Measurements from ENCODE around the gene HSPB9.

- TF ChIP-seq CTCF (IDR thresholded peaks at IDR 0.05 in 8 of 11, conservative IDR thresholded peaks at IDR 0.05 in 3 of 11) (peak in 2 of 11 experiments; percentile 10 to 24), POLR2AphosphoS5 (IDR thresholded peaks at IDR 0.05) (peak; percentile 41 to 78 (median 72))
Measured at GRCh38 chr17:42129109-42129837, 6.7 kb downstream of the HSPB9 start.
